GM12873 (cell line): ENCODE data around the gene HIP1.

ENCODE experiments used
- CTCF ChIP-seq: IDR thresholded peaks from 2 replicates; pipeline ENCODE4 v1.5.1; 2012; ENCODE audit warnings: low read depth, mild to moderate bottlenecking, moderate library complexity, low read length, control low read depth; ENCODE audit not compliant: insufficient read depth; ENCODE audit errors: missing control alignments

HIP1 gene

GRCh38 chr7:75649462-75649861 lies 89.3 kb downstream of the HIP1 start:
- TF ChIP-seq CTCF, result no peak

GRCh38 chr7:75647709-75648438 lies 90.9 kb downstream of the HIP1 start:
- no peak for TF ChIP-seq CTCF

- no peak for TF ChIP-seq CTCF
Measured at GRCh38 chr7:75646571-75647102, 92.1 kb downstream of the HIP1 start.

- TF ChIP-seq CTCF, result no peak
Measured at GRCh38 chr7:75645570-75645969, 93.2 kb downstream of the HIP1 start.

GRCh38 chr7:75644589-75644988 lies 94.2 kb downstream of the HIP1 start:
- TF ChIP-seq CTCF, result no peak

GRCh38 chr7:75642810-75643486 lies 95.8 kb downstream of the HIP1 start:
- peak; percentile 93 for TF ChIP-seq CTCF

- TF ChIP-seq CTCF, result no peak
Measured at GRCh38 chr7:75640201-75640600, 98.5 kb downstream of the HIP1 start.
